IMR-90 (cell line): ENCODE data around the gene ZNF821. TPM values are rescaled to one million over a fixed set of nuclear protein-coding genes. Genes with fewer than 3 reads are reported as not detected.

Experiments used
- ATAC-seq: fragments of 200-7000 bp; cut with Tn5 transposase; 2 replicates; pipeline ENCODE4 v1.9.1; 2020; ENCODE audit warnings: low read depth, mild to moderate bottlenecking, moderate library complexity
- BruUV-seq: library from RNA; stranded (reverse); fragments of 400-500 nt; replicated peaks from 2 replicates; lab custom pipeline; 2021; lab: Mats Ljungman, UMichigan
- CTCF ChIA-PET: fragments of 300-600 bp; formaldehyde crosslinking; extraction: SDS; loops from one replicate; lab custom pipeline; 2021; ENCODE audit warnings: antibody characterized with exemption; lab: Yijun Ruan, JAX
- POLR2A ChIA-PET: fragments of 300-600 bp; sonication (Branson Sonifier 250); formaldehyde crosslinking; loops from one replicate; lab custom pipeline; 2022; ENCODE audit warnings: antibody characterized with exemption; ENCODE audit not compliant: unreplicated experiment; lab: Charles Lee
- DNase-seq: peaks from one replicate; pipeline ENCODE4 v3.0.0; 2013
- H2AFZ ChIP-seq: replicated peaks from 2 replicates; pipeline ENCODE3; 2013; ENCODE audit warnings: low read length, mild to moderate bottlenecking; ENCODE audit not compliant: poor library complexity
- H2AK5ac ChIP-seq: 2 replicates; pipeline ENCODE4 v1.6.1; 2013; ENCODE audit warnings: low read depth, low read length, inconsistent platforms
- H2AK9ac ChIP-seq: replicated peaks from 2 replicates; pipeline ENCODE3; 2013; ENCODE audit warnings: mild to moderate bottlenecking, low read depth, low read length, moderate library complexity; ENCODE audit not compliant: poor library complexity
- H2BK120ac ChIP-seq: 2 replicates; pipeline ENCODE4 v1.6.1; 2013; ENCODE audit warnings: low read depth, low read length, inconsistent platforms
- H2BK15ac ChIP-seq: 3 replicates; pipeline ENCODE4 v1.6.1; 2013; ENCODE audit warnings: low read depth, low read length, inconsistent platforms
- H2BK20ac ChIP-seq: 2 replicates; pipeline ENCODE4 v1.6.1; 2013; ENCODE audit warnings: low read depth, mild to moderate bottlenecking, inconsistent platforms, low read length, moderate library complexity
- H2BK5ac ChIP-seq: 2 replicates; pipeline ENCODE4 v1.6.1; 2013; ENCODE audit warnings: mild to moderate bottlenecking, low read depth, low read length, inconsistent platforms; ENCODE audit not compliant: poor library complexity, severe bottlenecking
- H3K14ac ChIP-seq: replicated peaks from 2 replicates; pipeline ENCODE4 v1.6.1; 2013; ENCODE audit warnings: low read depth, low read length, inconsistent platforms
- H3K18ac ChIP-seq: 2 replicates; pipeline ENCODE4 v1.6.1; 2013; ENCODE audit warnings: low read depth, low read length, control low read depth
- H3K23ac ChIP-seq: 2 replicates; pipeline ENCODE4 v1.6.1; 2013; ENCODE audit warnings: low read depth, low read length, inconsistent platforms
- H3K27ac ChIP-seq: 2 replicates; pipeline ENCODE4 v1.5.1; 2013; ENCODE audit warnings: mild to moderate bottlenecking, control low read depth, low read length; ENCODE audit not compliant: insufficient read depth
- H3K27me3 ChIP-seq: 2 replicates; pipeline ENCODE4 v1.6.1; 2013; ENCODE audit warnings: low read length; ENCODE audit not compliant: control insufficient read depth, insufficient read depth
- H3K36me3 ChIP-seq: 2 replicates; pipeline ENCODE4 v1.6.1; 2013; ENCODE audit warnings: low read length, mixed read lengths; ENCODE audit not compliant: control insufficient read depth, insufficient read depth
- H3K4ac ChIP-seq: 2 replicates; pipeline ENCODE4 v1.6.1; 2013; ENCODE audit warnings: low read depth, low read length, inconsistent platforms
- H3K4me1 ChIP-seq: 2 replicates; pipeline ENCODE4 v1.6.1; 2013; ENCODE audit warnings: low read length, mixed read lengths; ENCODE audit not compliant: control insufficient read depth, insufficient read depth
- H3K4me2 ChIP-seq: 2 replicates; pipeline ENCODE4 v1.6.1; 2013; ENCODE audit warnings: low read depth, mild to moderate bottlenecking, control low read depth, low read length, moderate library complexity
- H3K4me3 ChIP-seq: 2 replicates; pipeline ENCODE4 v1.5.1; 2013; ENCODE audit warnings: low read depth, mild to moderate bottlenecking, control low read depth, low read length, moderate library complexity; ENCODE audit not compliant: insufficient read depth
- H3K56ac ChIP-seq: 2 replicates; pipeline ENCODE4 v1.6.1; 2013; ENCODE audit warnings: low read length, inconsistent platforms; ENCODE audit not compliant: insufficient read depth; ENCODE audit errors: extremely low read depth
- H3K79me1 ChIP-seq, 2 experiments: 2 replicates each; pipeline ENCODE4 v1.6.1; 2013; ENCODE audit warnings: low read length in 2 of 2, inconsistent platforms in 1 of 2, low read depth in 1 of 2
- H3K9ac ChIP-seq: 2 replicates; pipeline ENCODE4 v1.6.1; 2013; ENCODE audit warnings: low read depth, low read length, control low read depth
- H3K9me1 ChIP-seq: 2 replicates; pipeline ENCODE4 v1.6.1; 2013; ENCODE audit warnings: low read length, inconsistent platforms; ENCODE audit not compliant: insufficient read depth
- H3K9me3 ChIP-seq: 2 replicates; pipeline ENCODE4 v1.6.1; 2013; ENCODE audit warnings: low read length; ENCODE audit not compliant: control insufficient read depth, insufficient read depth
- H4K20me1 ChIP-seq: 2 replicates; pipeline ENCODE4 v1.6.1; 2013; ENCODE audit warnings: low read length, inconsistent platforms; ENCODE audit not compliant: insufficient read depth
- H4K5ac ChIP-seq: 2 replicates; pipeline ENCODE4 v1.6.1; 2013; ENCODE audit warnings: mild to moderate bottlenecking, low read depth, low read length, control low read depth
- H4K8ac ChIP-seq, 2 experiments: 2 replicates each; pipeline ENCODE4 v1.6.1; 2013; ENCODE audit warnings: low read depth in 2 of 2, low read length in 2 of 2, control low read depth in 1 of 2, inconsistent platforms in 1 of 2
- H4K91ac ChIP-seq: 2 replicates; pipeline ENCODE4 v1.6.1; 2013; ENCODE audit warnings: low read depth, low read length, inconsistent platforms; ENCODE audit not compliant: insufficient read depth
- BHLHE40 ChIP-seq: fragments of 150-350 bp; IDR thresholded peaks from 2 replicates; pipeline ENCODE4 v1.6.1; 2016; ENCODE audit warnings: mild to moderate bottlenecking, low read depth, low read length
- CEBPB ChIP-seq: IDR thresholded peaks from 2 replicates; pipeline ENCODE4 v1.6.1; 2012; ENCODE audit warnings: low read depth, low read length, improper control_type of control experiment
- CHD1 ChIP-seq: IDR thresholded peaks from 2 replicates; pipeline ENCODE4 v1.6.1; 2012; ENCODE audit warnings: low read depth, low read length, improper control_type of control experiment
- CTCF ChIP-seq: conservative IDR thresholded peaks from 2 replicates; pipeline ENCODE4 v1.5.1; 2012; ENCODE audit warnings: mild to moderate bottlenecking, low read depth, low read length, improper control_type of control experiment
- ELK1 ChIP-seq: fragments of 150-350 bp; IDR thresholded peaks from 2 replicates; pipeline ENCODE4 v1.6.1; 2016; ENCODE audit warnings: low read depth, mild to moderate bottlenecking, low read length, moderate library complexity, borderline replicate concordance
- FOS ChIP-seq: fragments of 150-350 bp; IDR thresholded peaks from 2 replicates; pipeline ENCODE4 v1.6.1; 2016; ENCODE audit warnings: low read depth, low read length
- MAFK ChIP-seq: IDR thresholded peaks from 2 replicates; pipeline ENCODE4 v1.6.1; 2012; ENCODE audit warnings: low read depth, low read length, improper control_type of control experiment
- MAZ ChIP-seq: IDR thresholded peaks from 2 replicates; pipeline ENCODE4 v1.6.1; 2012; ENCODE audit warnings: low read depth, mild to moderate bottlenecking, low read length, improper control_type of control experiment, moderate library complexity, borderline replicate concordance
- MXI1 ChIP-seq: IDR thresholded peaks from 2 replicates; pipeline ENCODE4 v1.6.1; 2012; ENCODE audit warnings: low read depth, mild to moderate bottlenecking, low read length, moderate library complexity, borderline replicate concordance
- NFE2L2 ChIP-seq: fragments of 150-350 bp; IDR thresholded peaks from 2 replicates; pipeline ENCODE4 v1.6.1; 2016; ENCODE audit warnings: low read depth, mild to moderate bottlenecking, low read length
- POLR2A ChIP-seq: IDR thresholded peaks from 2 replicates; pipeline ENCODE4 v1.6.1; 2012; ENCODE audit warnings: mild to moderate bottlenecking, low read depth, low read length
- RAD21 ChIP-seq: IDR thresholded peaks from 2 replicates; pipeline ENCODE4 v1.6.1; 2012; ENCODE audit warnings: low read length, improper control_type of control experiment
- RCOR1 ChIP-seq: IDR thresholded peaks from 2 replicates; pipeline ENCODE4 v1.6.1; 2012; ENCODE audit warnings: mild to moderate bottlenecking, low read length, improper control_type of control experiment; ENCODE audit not compliant: insufficient replicate concordance
- RFX5 ChIP-seq: IDR thresholded peaks from 2 replicates; pipeline ENCODE4 v1.8.0; 2012; ENCODE audit warnings: low read depth, mild to moderate bottlenecking, low read length, moderate library complexity
- SMC3 ChIP-seq: fragments of 150-350 bp; IDR thresholded peaks from 2 replicates; pipeline ENCODE4 v1.6.1; 2016; ENCODE audit warnings: low read depth, mild to moderate bottlenecking, antibody characterized with exemption, low read length, moderate library complexity
- WGBS, 2 experiments: methylation state at CpG; one replicate each; pipeline versions ENCODE4 v1.1.5 to v1.1.7; 2013; ENCODE audit warnings: missing lambda C conversion rate in 2 of 2; ENCODE audit not compliant: insufficient read length in 1 of 2; ENCODE audit errors: extremely low coverage in 2 of 2; 5-methylcytosine and 5-hydroxymethylcytosine counted together
- dilution Hi-C: fragments of 300-500 bp; cut with HindIII; formaldehyde crosslinking; loops from one replicate; pipeline ENCODE4 v1.14.3; 2018; ENCODE audit warnings: low sequenced_read_pairs; ENCODE audit not compliant: unreplicated experiment
- in situ Hi-C: fragments of 300-500 bp; cut with MboI; formaldehyde crosslinking; loops from 3 replicates; pipeline ENCODE4 v1.14.3; 2019; ENCODE audit warnings: low sequenced_read_pairs, inconsistent platforms, mixed read lengths
- intact Hi-C: fragments of 100-400 bp; cut with micrococcal nuclease; formaldehyde crosslinking; loops from 2 replicates; pipeline ENCODE4 v1.10.0; 2022
- polyA plus RNA-seq, 3 experiments: library from polyadenylated mRNA; depleted of rRNA; stranded (reverse); fragments of >200 nt; gene quantifications; 2 replicates each; pipeline ENCODE4 v1.2.3, GENCODE V29; 2012; ENCODE audit warnings: low replicate concordance in 1 of 3
- total RNA-seq: library from RNA; depleted of rRNA; stranded (reverse); fragments of >200 nt; gene quantifications from 2 replicates; pipeline ENCODE4 v1.2.3, GENCODE V29; 2012
- TF ChIP-seq, protein P1 (sequence below): fragments of 150-350 bp; IDR thresholded peaks from 2 replicates; pipeline ENCODE4 v1.6.1; 2017; ENCODE audit warnings: mild to moderate bottlenecking, antibody characterized with exemption, low read length, low read depth

The ZNF821 gene
- total and polyA plus RNA-seq, 2 of the 4 experiments (the other 2 are of a cell fraction): 5.9 to 6.0 TPM

DNA sequence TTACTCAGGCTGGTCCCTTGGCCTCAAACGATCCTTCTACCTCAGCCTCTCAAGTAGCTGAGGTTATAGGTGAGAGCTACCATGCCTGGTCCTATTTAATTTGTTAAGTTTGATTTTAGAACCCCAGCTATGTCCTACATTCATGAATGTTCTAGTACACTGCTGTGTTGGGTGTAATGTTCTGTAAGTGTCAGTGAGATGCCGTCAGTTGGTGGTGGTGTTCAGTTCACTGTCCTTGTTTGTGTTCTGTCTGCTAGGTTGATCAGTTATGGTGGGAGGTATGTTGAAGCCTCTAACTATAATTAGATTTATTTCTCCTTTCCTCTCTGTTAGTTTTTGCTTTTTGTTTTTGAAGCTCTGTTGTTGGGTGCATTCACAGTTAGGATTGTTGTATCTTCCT, 19.6 kb upstream of the ZNF821 start:
- H4K5ac ChIP-seq: no peak overlapping the region
- in situ Hi-C loops: no loop called here
- H2BK15ac ChIP-seq: no peak overlapping the region
- no CpG with 5 or more reads among the region's 2 CpGs for WGBS, 2 experiments
- no peak overlapping the region for H3K4me2 ChIP-seq
- H3K9me3 ChIP-seq: no peaks in the 10 kb centered on the region
- no peak overlapping the region for H2AFZ ChIP-seq
- no peak overlapping the region for H3K9ac ChIP-seq
- intact Hi-C loops: no loop called here
- no peak overlapping the region for H3K4ac ChIP-seq
- peaks cover 1% of the 10 kb centered on the region; the same call in 1 of the 2 replicates for H3K36me3 ChIP-seq
- H2AK9ac ChIP-seq: no peak overlapping the region
- POLR2A ChIA-PET: no interaction called here
- dilution Hi-C loops: no loop called here
- no peak overlapping the region for H3K18ac ChIP-seq
- H3K79me1 ChIP-seq: peaks cover 0 to 32% of the 10 kb centered on the region in 2 experiments; a peak in 2 of 4 replicates
- H2BK120ac ChIP-seq: no peak overlapping the region
- peaks cover 6% of the 10 kb centered on the region for H3K9me1 ChIP-seq
- H4K20me1 ChIP-seq: peaks cover 94% of the 10 kb centered on the region
- H2BK20ac ChIP-seq: no peak overlapping the region
- no peak overlapping the region for H3K14ac ChIP-seq
- H3K4me1 ChIP-seq: no peaks in the 10 kb centered on the region
- ATAC-seq (no peak), DNase-seq (no peak)
- H3K56ac ChIP-seq: no peak overlapping the region
- BruUV-seq: no TSS peak
- H2AK5ac ChIP-seq: no peak overlapping the region
- no peak overlapping the region for H4K91ac ChIP-seq
- H4K8ac ChIP-seq: no peak overlapping the region
- no peak overlapping the region for H3K23ac ChIP-seq
- CTCF ChIA-PET: interaction anchor here (0.6 kb wide), 1 partner anchor 158 kb away, joined by 5 read pairs; no protein-coding TSS in a partner anchor
- no peak overlapping the region for H3K4me3 ChIP-seq
- no peak overlapping the region for H2BK5ac ChIP-seq
- H3K27ac ChIP-seq: no peak overlapping the region
- H3K27me3 ChIP-seq: no peaks in the 10 kb centered on the region
- TF ChIP-seq CEBPB: no peak
- TF ChIP-seq SMC3: no peak
- TF ChIP-seq BHLHE40: no peak
- no peak for TF ChIP-seq CTCF
- no peak for TF ChIP-seq RAD21
- TF ChIP-seq RFX5: no peak
- TF ChIP-seq NFE2L2: no peak
- TF ChIP-seq, protein P1, sequence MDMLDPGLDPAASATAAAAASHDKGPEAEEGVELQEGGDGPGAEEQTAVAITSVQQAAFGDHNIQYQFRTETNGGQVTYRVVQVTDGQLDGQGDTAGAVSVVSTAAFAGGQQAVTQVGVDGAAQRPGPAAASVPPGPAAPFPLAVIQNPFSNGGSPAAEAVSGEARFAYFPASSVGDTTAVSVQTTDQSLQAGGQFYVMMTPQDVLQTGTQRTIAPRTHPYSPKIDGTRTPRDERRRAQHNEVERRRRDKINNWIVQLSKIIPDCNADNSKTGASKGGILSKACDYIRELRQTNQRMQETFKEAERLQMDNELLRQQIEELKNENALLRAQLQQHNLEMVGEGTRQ: no peak
- no peak for TF ChIP-seq MAFK
- TF ChIP-seq ELK1: no peak
- no peak for TF ChIP-seq FOS
- TF ChIP-seq POLR2A: no peak
- TF ChIP-seq RCOR1: no peak
- TF ChIP-seq MXI1: no peak
- TF ChIP-seq MAZ: no peak
- no peak for TF ChIP-seq CHD1
